Fibroblast of lung (primary cell): ENCODE results near the gene VPS36.

Experiments
- CTCF ChIP-seq, 2 donors: IDR thresholded peaks in 1 of 2; conservative IDR thresholded peaks in 1 of 2; 1 replicate in 1 of 2; 2 replicates in 1 of 2; pipeline ENCODE4 v1.5.1; 2011 to 2012; ENCODE audit warnings: low read length in 2 of 2, control low read depth in 1 of 2, inconsistent platforms in 1 of 2, low read depth in 1 of 2, mild to moderate bottlenecking in 1 of 2
- EZH2 ChIP-seq: IDR thresholded peaks from 2 replicates; pipeline ENCODE4 v1.5.1; 2012; ENCODE audit warnings: low read length, control low read depth, mild to moderate bottlenecking; ENCODE audit errors: missing control alignments

- TF ChIP-seq EZH2 (no peak), CTCF (conservative IDR thresholded peaks at IDR 0.05 in 1 of 2, IDR thresholded peaks at IDR 0.05 in 1 of 2; ENCODE audit: low read depth in 1 of 2, low read length in 2 of 2) (no peak)
Measured at GRCh38 chr13:52463526-52463925, 13.1 kb upstream of the VPS36 start.
